Testis (tissue), 2 donors: ENCODE measurements around the gene NLRC5.

Source experiments
- POLR2A ChIP-seq: fragments of 450-650 bp; IDR thresholded peaks from one replicate; pipeline ENCODE4 v1.6.1; 2017; ENCODE audit warnings: antibody characterized with exemption, mild to moderate bottlenecking, moderate library complexity
- TF ChIP-seq, protein P1 (sequence below), 3 experiments: fragments of 450-650 bp in 2 of 3; fragments of 200-600 bp in 1 of 3; sonication (generic) in 1 of 3; IDR thresholded peaks; one replicate each; pipeline ENCODE4 v1.5.1; 2016 to 2019; ENCODE audit warnings: antibody characterized with exemption in 3 of 3, mild to moderate bottlenecking in 2 of 3, moderate library complexity in 1 of 3

GRCh38 chr16:56965149-56966092 lies 23.9 kb upstream of the NLRC5 start:
- TF ChIP-seq, protein P1, sequence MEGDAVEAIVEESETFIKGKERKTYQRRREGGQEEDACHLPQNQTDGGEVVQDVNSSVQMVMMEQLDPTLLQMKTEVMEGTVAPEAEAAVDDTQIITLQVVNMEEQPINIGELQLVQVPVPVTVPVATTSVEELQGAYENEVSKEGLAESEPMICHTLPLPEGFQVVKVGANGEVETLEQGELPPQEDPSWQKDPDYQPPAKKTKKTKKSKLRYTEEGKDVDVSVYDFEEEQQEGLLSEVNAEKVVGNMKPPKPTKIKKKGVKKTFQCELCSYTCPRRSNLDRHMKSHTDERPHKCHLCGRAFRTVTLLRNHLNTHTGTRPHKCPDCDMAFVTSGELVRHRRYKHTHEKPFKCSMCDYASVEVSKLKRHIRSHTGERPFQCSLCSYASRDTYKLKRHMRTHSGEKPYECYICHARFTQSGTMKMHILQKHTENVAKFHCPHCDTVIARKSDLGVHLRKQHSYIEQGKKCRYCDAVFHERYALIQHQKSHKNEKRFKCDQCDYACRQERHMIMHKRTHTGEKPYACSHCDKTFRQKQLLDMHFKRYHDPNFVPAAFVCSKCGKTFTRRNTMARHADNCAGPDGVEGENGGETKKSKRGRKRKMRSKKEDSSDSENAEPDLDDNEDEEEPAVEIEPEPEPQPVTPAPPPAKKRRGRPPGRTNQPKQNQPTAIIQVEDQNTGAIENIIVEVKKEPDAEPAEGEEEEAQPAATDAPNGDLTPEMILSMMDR (IDR thresholded peaks at IDR 0.05) = no peak
- no peak for TF ChIP-seq POLR2A
